ENCODE measurements around the gene CDC42BPA.

CDC42BPA gene

GRCh38 chr1:227305894-227306626 is 12.2 kb downstream of the CDC42BPA start:
- TF ChIP-seq POLR2AphosphoS5 (IDR thresholded peaks at IDR 0.05; ENCODE audit: borderline replicate concordance, low read depth, low read length): no peak
- no peak for TF ChIP-seq FOXP2 (optimal IDR thresholded peaks at IDR 0.05; ENCODE audit: control extremely low read depth, extremely low read length, insufficient read depth)
- no peak for TF ChIP-seq EZH2 (IDR thresholded peaks at IDR 0.05)
- DNase-seq (ENCODE audit: low read depth, low spot score): no peak
- Histone ChIP-seq H3K27ac (no peak overlapping the region), H3K4me3 (no peak overlapping the region), H3K36me3 (ENCODE audit: insufficient read depth, low read length) (peaks cover 23% of the 10 kb centered on the region), H3K9me3 (ENCODE audit: low read depth, low read length) (no peaks in the 10 kb centered on the region; the same call in 1 of the 2 replicates), H3K9ac (ENCODE audit: insufficient read length) (no peak overlapping the region)

DNA sequence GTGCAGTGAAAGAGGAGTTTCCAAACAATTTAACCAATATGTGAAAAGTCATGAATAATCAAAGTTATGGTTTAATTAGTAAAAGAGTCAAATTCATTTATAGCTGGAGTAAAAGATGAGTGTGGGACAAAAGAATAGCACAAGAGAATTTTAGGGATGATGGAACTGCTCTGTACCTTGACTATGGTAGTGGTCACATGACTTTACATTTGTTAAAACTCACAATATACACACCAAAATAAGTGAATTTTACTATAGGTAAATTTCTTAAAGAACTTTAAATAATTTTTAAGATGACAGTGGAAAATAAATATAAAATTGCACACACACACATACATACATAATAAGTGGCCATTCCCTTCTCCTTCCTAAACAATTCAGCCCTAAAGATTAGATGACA is 13.6 kb downstream of the CDC42BPA start:
- Histone ChIP-seq H3K4me3 (no peak overlapping the region), H3K9ac (ENCODE audit: insufficient read length) (no peak overlapping the region), H3K27ac (no peak overlapping the region), H3K9me3 (ENCODE audit: low read depth, low read length) (no peaks in the 10 kb centered on the region; the same call in 1 of the 2 replicates), H3K36me3 (ENCODE audit: insufficient read depth, low read length) (peaks cover 13% of the 10 kb centered on the region)
- TF ChIP-seq POLR2AphosphoS5 (IDR thresholded peaks at IDR 0.05; ENCODE audit: borderline replicate concordance, low read depth, low read length): no peak
- TF ChIP-seq EZH2 (IDR thresholded peaks at IDR 0.05): no peak
- TF ChIP-seq FOXP2 (optimal IDR thresholded peaks at IDR 0.05; ENCODE audit: control extremely low read depth, extremely low read length, insufficient read depth): no peak
- DNase-seq (ENCODE audit: low read depth, low spot score): no peak

GRCh38 chr1:227303662-227304061 is 14.6 kb downstream of the CDC42BPA start:
- TF ChIP-seq FOXP2 (optimal IDR thresholded peaks at IDR 0.05; ENCODE audit: control extremely low read depth, extremely low read length, insufficient read depth) (no peak), EZH2 (IDR thresholded peaks at IDR 0.05) (no peak), POLR2AphosphoS5 (IDR thresholded peaks at IDR 0.05; ENCODE audit: borderline replicate concordance, low read depth, low read length) (no peak)
- Histone ChIP-seq H3K36me3 (ENCODE audit: insufficient read depth, low read length) (peaks cover 13% of the 10 kb centered on the region), H3K27ac (no peak overlapping the region), H3K9me3 (ENCODE audit: low read depth, low read length) (no peaks in the 10 kb centered on the region; the same call in 1 of the 2 replicates), H3K4me3 (no peak overlapping the region), H3K9ac (ENCODE audit: insufficient read length) (no peak overlapping the region)
- no peak for DNase-seq (ENCODE audit: low read depth, low spot score)

- TF ChIP-seq FOXP2 (optimal IDR thresholded peaks at IDR 0.05; ENCODE audit: control extremely low read depth, extremely low read length, insufficient read depth) (no peak), EZH2 (IDR thresholded peaks at IDR 0.05) (no peak), POLR2AphosphoS5 (IDR thresholded peaks at IDR 0.05; ENCODE audit: borderline replicate concordance, low read depth, low read length) (no peak)
- peaks cover 13% of the 10 kb centered on the region; the same call in 1 of the 2 replicates for H3K36me3 ChIP-seq (ENCODE audit: insufficient read depth, low read length)
- H3K4me3 ChIP-seq: no peak overlapping the region
- no peaks in the 10 kb centered on the region; the same call in 1 of the 2 replicates for H3K9me3 ChIP-seq (ENCODE audit: low read depth, low read length)
- no peak overlapping the region for H3K9ac ChIP-seq (ENCODE audit: insufficient read length)
- H3K27ac ChIP-seq: peak overlapping the region; percentile 68
- DNase-seq (ENCODE audit: low read depth, low spot score): no peak
Measured at GRCh38 chr1:227300682-227301081, 17.6 kb downstream of the CDC42BPA start.

DNA sequence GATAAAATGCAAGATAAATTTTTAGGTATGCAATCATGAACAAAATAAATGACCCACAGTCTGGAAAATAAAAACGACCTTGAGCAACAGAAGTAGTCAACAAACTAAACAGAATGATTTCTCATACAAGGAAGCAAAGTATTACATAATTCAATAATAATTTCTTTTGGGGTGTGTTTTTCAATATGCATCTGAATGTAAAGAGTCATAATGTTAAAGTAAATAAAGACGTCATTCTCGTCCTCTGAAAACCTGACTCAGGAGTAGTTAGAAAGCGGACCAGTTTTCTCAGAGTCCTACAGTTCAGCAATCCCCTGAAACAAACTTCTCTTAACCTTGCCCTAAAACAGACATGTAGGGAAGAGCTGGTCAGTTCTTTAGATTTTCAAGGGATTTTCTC is 18.6 kb downstream of the CDC42BPA start:
- H3K36me3 ChIP-seq (ENCODE audit: insufficient read depth, low read length): peaks cover 9% of the 10 kb centered on the region; the same call in 1 of the 2 replicates
- H3K27ac ChIP-seq: peak overlapping the region; percentile 88
- peak overlapping the region; percentile 73 for H3K9ac ChIP-seq (ENCODE audit: insufficient read length)
- DNase-seq (ENCODE audit: low read depth, low spot score): no peak
- peak overlapping the region; percentile 69 for H3K4me3 ChIP-seq
- no peak for TF ChIP-seq POLR2AphosphoS5 (IDR thresholded peaks at IDR 0.05; ENCODE audit: borderline replicate concordance, low read depth, low read length)
- no peak for TF ChIP-seq FOXP2 (optimal IDR thresholded peaks at IDR 0.05; ENCODE audit: control extremely low read depth, extremely low read length, insufficient read depth)
- TF ChIP-seq EZH2 (IDR thresholded peaks at IDR 0.05): no peak
- no peaks in the 10 kb centered on the region; the same call in 1 of the 2 replicates for H3K9me3 ChIP-seq (ENCODE audit: low read depth, low read length)

GRCh38 chr1:227299241-227299627 is 19.1 kb downstream of the CDC42BPA start:
- Histone ChIP-seq H3K9ac (ENCODE audit: insufficient read length) (peak overlapping the region; percentile 73), H3K27ac (peak overlapping the region; percentile 88), H3K9me3 (ENCODE audit: low read depth, low read length) (no peaks in the 10 kb centered on the region; the same call in 1 of the 2 replicates), H3K4me3 (peak overlapping the region; percentile 69), H3K36me3 (ENCODE audit: insufficient read depth, low read length) (peaks cover 9% of the 10 kb centered on the region; the same call in 1 of the 2 replicates)
- DNase-seq (ENCODE audit: low read depth, low spot score): no peak
- TF ChIP-seq EZH2 (IDR thresholded peaks at IDR 0.05) (no peak), FOXP2 (optimal IDR thresholded peaks at IDR 0.05; ENCODE audit: control extremely low read depth, extremely low read length, insufficient read depth) (no peak), POLR2AphosphoS5 (IDR thresholded peaks at IDR 0.05; ENCODE audit: borderline replicate concordance, low read depth, low read length) (no peak)

DNA sequence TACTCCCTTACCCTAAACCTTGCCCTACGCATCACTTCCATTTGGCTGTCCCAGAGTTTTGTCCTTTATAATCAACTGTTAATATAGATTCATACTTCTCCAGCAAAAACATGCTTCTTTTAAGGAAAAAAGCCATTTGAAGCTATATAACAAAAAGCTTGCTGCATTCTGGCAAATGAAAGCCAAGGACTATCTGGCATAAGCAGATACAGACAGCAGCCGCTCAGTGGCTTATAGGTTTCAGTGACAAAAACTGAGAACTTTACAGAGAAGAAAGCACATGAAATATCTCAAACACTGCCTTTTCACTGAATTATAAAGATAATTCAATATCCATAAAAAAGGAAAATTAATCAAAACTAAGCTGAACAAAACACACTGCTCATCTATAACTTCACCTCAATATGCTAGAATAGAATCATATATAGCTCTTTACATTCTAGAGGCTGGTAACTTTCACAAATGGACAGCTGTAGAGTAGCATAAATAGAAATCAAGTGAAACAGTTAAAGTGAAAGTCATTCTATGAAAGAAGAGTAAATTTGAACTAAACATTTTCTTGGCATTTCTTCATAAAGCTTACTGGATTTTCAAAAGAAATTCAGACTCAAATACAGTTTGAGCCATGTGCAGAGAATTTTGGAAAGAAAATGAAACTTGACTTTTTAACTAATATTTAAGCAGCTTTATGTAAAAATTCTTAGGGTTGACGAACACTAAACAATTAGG is 19.6 kb downstream of the CDC42BPA start:
- DNase-seq (ENCODE audit: low read depth, low spot score): no peak
- Histone ChIP-seq H3K4me3 (peak overlapping the region; percentile 69), H3K9ac (ENCODE audit: insufficient read length) (peak overlapping the region; percentile 73), H3K27ac (peak overlapping the region; percentile 88), H3K9me3 (ENCODE audit: low read depth, low read length) (no peaks in the 10 kb centered on the region; the same call in 1 of the 2 replicates), H3K36me3 (ENCODE audit: insufficient read depth, low read length) (peaks cover 9% of the 10 kb centered on the region; the same call in 1 of the 2 replicates)
- TF ChIP-seq EZH2 (IDR thresholded peaks at IDR 0.05) (no peak), POLR2AphosphoS5 (IDR thresholded peaks at IDR 0.05; ENCODE audit: borderline replicate concordance, low read depth, low read length) (no peak), FOXP2 (optimal IDR thresholded peaks at IDR 0.05; ENCODE audit: control extremely low read depth, extremely low read length, insufficient read depth) (no peak)

Measured in SK-N-MC (cell line).